ENCODE results near the gene ZNF808. TPM values are rescaled to one million over a fixed set of nuclear protein-coding genes. Genes with fewer than 3 reads are reported as not detected.
"Not testable (repeated sequence)": the region's sequence is repeated elsewhere in the genome, so short reads cannot be mapped to it uniquely, and the experiment has no call there.

Gene ZNF808
- total and polyA plus RNA-seq, 12 donors: 1.8 to 44.0 (median 32.1) TPM

- H3K9me3 ChIP-seq: no peaks in the 10 kb centered on the region
- DNase-seq (peak; percentile 17 to 54), ATAC-seq (peak in 6 of 8 donors; percentile 21 to 63 (median 50))
- no peak overlapping the region for H3K4me3 ChIP-seq
- peak overlapping the region in 6 of 10 donors; percentile 54 to 63 (median 60) for H3K27ac ChIP-seq
- 38 to 65% methylated on average over 5 of the region's 5 CpGs for WGBS, 2 donors
- no peak for TF ChIP-seq CTCF (IDR thresholded peaks at IDR 0.05)
- H3K4me1 ChIP-seq: peaks cover 0 to 47% (median 21%) of the 10 kb centered on the region in 9 donors
- H3K27me3 ChIP-seq: no peaks in the 10 kb centered on the region
- intact Hi-C loops (cut with DNase I): no loop called here
- H3K36me3 ChIP-seq: peaks cover 0 to 26% (median 0%) of the 10 kb centered on the region in 9 donors
These were observed 6.4 kb downstream of the ZNF808 start for GRCh38 chr19:52533901-52534300.

- DNase-seq (peak in 1 of 2 donors; percentile 21), ATAC-seq (peak in 4 of 8 donors; percentile 3 to 27 (median 9))
- Histone ChIP-seq H3K4me1 (peaks cover 0 to 40% (median 18%) of the 10 kb centered on the region in 9 donors), H3K4me3 (peak overlapping the region; percentile 29 to 72 (median 62)), H3K9me3 (peaks cover 0 to 11% (median 0%) of the 10 kb centered on the region in 11 donors), H3K36me3 (peaks cover 0 to 34% (median 0%) of the 10 kb centered on the region in 9 donors), H3K27ac (peak overlapping the region in 8 of 10 donors; percentile 56 to 89 (median 78))
- 5 to 7% methylated on average over 15 of the region's 15 CpGs for WGBS, 2 donors
- intact Hi-C loops (cut with DNase I); H3K27me3 ChIP-seq: not testable (repeated sequence)
These were observed 7.9 kb downstream of the ZNF808 start for GRCh38 chr19:52535385-52535770.

- no peaks in the 10 kb centered on the region for H3K27me3 ChIP-seq
- peak in 8 of 9 donors; percentile 17 to 49 (median 38) for TF ChIP-seq CTCF (IDR thresholded peaks at IDR 0.05)
- peaks cover 0 to 11% (median 0%) of the 10 kb centered on the region in 11 donors for H3K9me3 ChIP-seq
- peaks cover 0 to 37% (median 18%) of the 10 kb centered on the region in 9 donors for H3K4me1 ChIP-seq
- H3K4me3 ChIP-seq: peak overlapping the region; percentile 29 to 72 (median 62)
- DNase-seq (peak; percentile 90 to 92), ATAC-seq (peak; percentile 92 to 99 (median 98))
- H3K27ac ChIP-seq: peak overlapping the region in 9 of 10 donors; percentile 56 to 89 (median 77)
- peaks cover 0 to 34% (median 0%) of the 10 kb centered on the region in 9 donors for H3K36me3 ChIP-seq
- intact Hi-C loops (cut with DNase I): no loop called here
- WGBS, 2 donors: 0 to 2% methylated on average over 50 of the region's 50 CpGs
These were observed 8.4 kb downstream of the ZNF808 start for GRCh38 chr19:52535771-52536447.

GRCh38 chr19:52536448-52536800 lies 9.0 kb downstream of the ZNF808 start:
- no peak for TF ChIP-seq CTCF (IDR thresholded peaks at IDR 0.05)
- H3K27me3 ChIP-seq: no peaks in the 10 kb centered on the region
- peaks cover 0 to 11% (median 0%) of the 10 kb centered on the region in 11 donors for H3K9me3 ChIP-seq
- peaks cover 0 to 31% (median 0%) of the 10 kb centered on the region in 9 donors for H3K36me3 ChIP-seq
- H3K27ac ChIP-seq: peak overlapping the region in 9 of 10 donors; percentile 56 to 89 (median 77)
- peak overlapping the region; percentile 29 to 72 (median 62) for H3K4me3 ChIP-seq
- 14 to 16% methylated on average over 17 of the region's 17 CpGs for WGBS, 2 donors
- intact Hi-C loops (cut with DNase I): no loop called here
- peak; percentile 27 to 51 (median 32) for ATAC-seq
- no peak for DNase-seq
- peaks cover 0 to 37% (median 18%) of the 10 kb centered on the region in 9 donors for H3K4me1 ChIP-seq

- Histone ChIP-seq H3K9me3 (peaks cover 0 to 17% (median 0%) of the 10 kb centered on the region in 11 donors), H3K4me1 (peaks cover 0 to 33% (median 18%) of the 10 kb centered on the region in 9 donors), H3K36me3 (peaks cover 0 to 36% (median 7%) of the 10 kb centered on the region in 9 donors)
- H3K4me3 ChIP-seq; intact Hi-C loops (cut with DNase I); H3K27ac ChIP-seq; DNase-seq; H3K27me3 ChIP-seq; ATAC-seq: not testable (repeated sequence)
- 65 to 72% methylated on average over 4 of the region's 4 CpGs for WGBS, 2 donors
These were observed 11.3 kb downstream of the ZNF808 start for GRCh38 chr19:52538815-52539214.

GRCh38 chr19:52541176-52541575 lies 13.7 kb downstream of the ZNF808 start:
- 95 to 98% methylated on average over 5 of the region's 5 CpGs for WGBS, 2 donors
- intact Hi-C loops (cut with DNase I); H3K4me3 ChIP-seq; H3K27me3 ChIP-seq; ATAC-seq; H3K27ac ChIP-seq; DNase-seq: not testable (repeated sequence)
- H3K4me1 ChIP-seq: peaks cover 0 to 14% (median 3%) of the 10 kb centered on the region in 9 donors
- H3K9me3 ChIP-seq: peaks cover 0 to 22% (median 0%) of the 10 kb centered on the region in 11 donors
- peaks cover 0 to 53% (median 23%) of the 10 kb centered on the region in 9 donors for H3K36me3 ChIP-seq

Data from heart right ventricle (tissue), 16 donors.